GM10248 (cell line): ENCODE data around the gene C11orf91.

ENCODE experiments used
- CTCF ChIA-PET: fragments of 300-600 bp; sonication (Branson Sonifier 250); formaldehyde crosslinking; extraction: SDS; loops from one replicate; lab custom pipeline; 2021; ENCODE audit warnings: antibody characterized with exemption; lab: Yijun Ruan, JAX
- POLR2A ChIA-PET: fragments of 350-650 bp; sonication (Branson Sonifier 250); formaldehyde crosslinking; extraction: SDS; loops from one replicate; lab custom pipeline; 2020; ENCODE audit warnings: antibody characterized with exemption; lab: Yijun Ruan, JAX
- DNase-seq: peaks from one replicate; pipeline ENCODE4 v3.0.0; 2012; ENCODE audit errors: extremely low spot score
- CTCF ChIP-seq: IDR thresholded peaks from 2 replicates; pipeline ENCODE4 v1.5.1; 2012; ENCODE audit warnings: mild to moderate bottlenecking, low read depth; ENCODE audit errors: extremely low read depth, missing control alignments, control extremely low read depth

C11orf91 gene

GRCh38 chr11:33689501-33689900 lies 11.1 kb downstream of the C11orf91 start:
- TF ChIP-seq CTCF, result no peak
- ChIA-PET POLR2A (no interaction called here), CTCF (interaction anchor here (0.8 to 4.5 kb wide), 10 partner anchors 12 to 524 kb away, joined by 3 to 19 read pairs (median 6); partner anchors contain the start of gene C11orf91)
- no peak for DNase-seq

- ChIA-PET POLR2A (no interaction called here), CTCF (interaction anchor here (0.7 to 4.5 kb wide), 11 partner anchors 12 to 523 kb away, joined by 3 to 21 read pairs (median 4); partner anchors contain the start of gene C11orf91)
- TF ChIP-seq CTCF, result no peak
- DNase-seq, result no peak
Observed at GRCh38 chr11:33689085-33689484, 11.5 kb downstream of the C11orf91 start.

- ChIA-PET CTCF (interaction anchor here (0.7 to 4.5 kb wide), 15 partner anchors 9 to 522 kb away, joined by 3 to 21 read pairs (median 4); partner anchors contain the start of genes C11orf91 and KIAA1549L), POLR2A (no interaction called here)
- DNase-seq, result peak; percentile 53
- peak; percentile 45 for TF ChIP-seq CTCF
Observed at GRCh38 chr11:33687733-33688479, 12.7 kb downstream of the C11orf91 start.

GRCh38 chr11:33685082-33685481 lies 15.5 kb downstream of the C11orf91 start:
- DNase-seq, result no peak
- TF ChIP-seq CTCF, result no peak
- CTCF ChIA-PET, result interaction anchor here (0.7 to 4.5 kb wide), 8 partner anchors 11 to 323 kb away, joined by 3 to 19 read pairs (median 4); partner anchors contain the start of gene C11orf91
- POLR2A ChIA-PET, result interaction anchor here (0.7 kb wide), 1 partner anchor 1322 kb away, joined by 3 read pairs; no protein-coding TSS in a partner anchor

- TF ChIP-seq CTCF, result no peak
- DNase-seq, result no peak
- ChIA-PET POLR2A (interaction anchor here (0.7 kb wide), 1 partner anchor 1323 kb away, joined by 3 read pairs; no protein-coding TSS in a partner anchor), CTCF (interaction anchor here (0.9 to 2.1 kb wide), 3 partner anchors 11 to 29 kb away, joined by 3 to 7 read pairs (median 3); no protein-coding TSS in a partner anchor)
Observed at GRCh38 chr11:33684003-33684706, 16.5 kb downstream of the C11orf91 start.

GRCh38 chr11:33682446-33682845 lies 18.2 kb downstream of the C11orf91 start:
- DNase-seq, result no peak
- ChIA-PET CTCF (interaction anchor here (1.1 to 3.1 kb wide), 5 partner anchors 9 to 23 kb away, joined by 3 to 9 read pairs (median 4); no protein-coding TSS in a partner anchor), POLR2A (interaction anchor here (0.6 kb wide), 1 partner anchor 54 kb away, joined by 3 read pairs; no protein-coding TSS in a partner anchor)
- TF ChIP-seq CTCF, result no peak
